SK-N-SH (cell line): ENCODE measurements around the gene CCDC154. TPM values are rescaled to one million over a fixed set of nuclear protein-coding genes. Genes with fewer than 3 reads are reported as not detected.

ENCODE experiments used
- CTCF ChIA-PET: fragments of 300-600, 350-600 bp; formaldehyde crosslinking; extraction: SDS; loops from one replicate; lab custom pipeline; 2021; lab: Yijun Ruan, JAX
- POLR2A ChIA-PET: fragments of 350-600 bp; sonication (Branson Sonifier 250); formaldehyde crosslinking; extraction: SDS; loops from one replicate; lab custom pipeline; 2020; ENCODE audit warnings: antibody characterized with exemption, inconsistent platforms; lab: Yijun Ruan, JAX
- DNase-seq: peaks from one replicate; pipeline ENCODE4 v3.0.0; 2012
- H2AFZ ChIP-seq: fragments of 200-600 bp; sonication (generic); 2 replicates; pipeline ENCODE4 v1.8.1; 2016; ENCODE audit warnings: antibody characterized with exemption, mild to moderate bottlenecking, low read depth
- H3F3A ChIP-seq: fragments of 200-600 bp; sonication (generic); replicated peaks from 2 replicates; pipeline ENCODE3; 2016; ENCODE audit warnings: antibody characterized with exemption, mild to moderate bottlenecking; ENCODE audit not compliant: insufficient read depth
- H3K27ac ChIP-seq, 2 experiments: fragments of 200-500 bp in 1 of 2; fragments of 200-600 bp in 1 of 2; sonication (Bioruptor generic) in 1 of 2; sonication (generic), shearing (Covaris generic) in 1 of 2; 2 replicates each; pipeline versions ENCODE4 v1.5.1 to v1.6.1; 2014 to 2016; ENCODE audit warnings: low read depth in 2 of 2, inconsistent platforms in 1 of 2, low read length in 1 of 2, mild to moderate bottlenecking in 1 of 2, mixed read lengths in 1 of 2
- H3K27me3 ChIP-seq: fragments of 200-600 bp; sonication (generic), shearing (Covaris generic); 2 replicates; pipeline ENCODE4 v1.6.1; 2016; ENCODE audit warnings: mixed run types; ENCODE audit not compliant: insufficient read depth
- H3K36me3 ChIP-seq, 2 experiments: fragments of 200-500 bp in 1 of 2; fragments of 200-600 bp in 1 of 2; sonication (Bioruptor generic) in 1 of 2; sonication (generic) in 1 of 2; replicated peaks in 1 of 2; 2 replicates each; pipeline versions ENCODE3 to v1.5.1; 2014 to 2016; ENCODE audit warnings: low read length in 1 of 2, mild to moderate bottlenecking in 1 of 2; ENCODE audit not compliant: insufficient read depth in 2 of 2, control insufficient read depth in 1 of 2
- H3K4me1 ChIP-seq, 2 experiments: fragments of 200-500 bp in 1 of 2; fragments of 200-600 bp in 1 of 2; sonication (Bioruptor generic) in 1 of 2; sonication (generic), shearing (Covaris generic) in 1 of 2; 2 replicates each; pipeline versions ENCODE4 v1.5.1 to v1.6.1; 2014 to 2016; ENCODE audit warnings: low read depth in 1 of 2, low read length in 1 of 2, mixed run types in 1 of 2; ENCODE audit not compliant: insufficient read depth in 2 of 2, control insufficient read depth in 1 of 2
- H3K4me2 ChIP-seq: fragments of 200-600 bp; sonication (generic), shearing (Covaris generic); 2 replicates; pipeline ENCODE4 v1.6.1; 2017; ENCODE audit warnings: mixed run types
- H3K4me3 ChIP-seq, 2 experiments: fragments of 200-500 bp in 1 of 2; fragments of 200-600 bp in 1 of 2; sonication (Bioruptor generic) in 1 of 2; sonication (generic), shearing (Covaris generic) in 1 of 2; 2 replicates each; pipeline versions ENCODE4 v1.5.1 to v1.8.1; 2014 to 2016; ENCODE audit warnings: low read depth in 2 of 2, inconsistent platforms in 1 of 2, low read length in 1 of 2, mild to moderate bottlenecking in 1 of 2, mixed read lengths in 1 of 2, moderate library complexity in 1 of 2
- H3K79me2 ChIP-seq: fragments of 200-600 bp; sonication (generic); 2 replicates; pipeline ENCODE4 v1.8.1; 2017; ENCODE audit warnings: mild to moderate bottlenecking; ENCODE audit not compliant: insufficient read depth
- H3K9ac ChIP-seq: fragments of 200-600 bp; sonication (generic); 2 replicates; pipeline ENCODE4 v1.6.1; 2017; ENCODE audit warnings: mixed run types
- H3K9me2 ChIP-seq: fragments of 200-600 bp; sonication (generic); 2 replicates; pipeline ENCODE4 v1.6.1; 2017; ENCODE audit warnings: mixed run types
- H3K9me3 ChIP-seq: fragments of 200-600 bp; sonication (generic); 2 replicates; pipeline ENCODE4 v1.6.1; 2017; ENCODE audit warnings: mixed run types, mild to moderate bottlenecking, moderate library complexity
- H4K20me1 ChIP-seq: fragments of 200-600 bp; sonication (generic); 2 replicates; pipeline ENCODE4 v1.6.1; 2017; ENCODE audit warnings: mild to moderate bottlenecking, mixed run types; ENCODE audit not compliant: insufficient read depth
- CTCF ChIP-seq: fragments of 200-600 bp; sonication (generic); IDR thresholded peaks from 2 replicates; pipeline ENCODE4 v1.6.1; 2017; ENCODE audit warnings: antibody characterized with exemption, mild to moderate bottlenecking, moderate library complexity
- ELF1 ChIP-seq: IDR thresholded peaks from 2 replicates; pipeline ENCODE4 v1.4.0; 2012
- FOSL2 ChIP-seq: IDR thresholded peaks from 2 replicates; pipeline ENCODE4 v1.4.0; 2012; ENCODE audit warnings: low read depth, mild to moderate bottlenecking, moderate library complexity, borderline replicate concordance
- GABPA ChIP-seq: IDR thresholded peaks from 2 replicates; pipeline ENCODE4 v1.4.0; 2012; ENCODE audit warnings: low read depth, mild to moderate bottlenecking
- IRF3 ChIP-seq: fragments of 150-350 bp; IDR thresholded peaks from 2 replicates; pipeline ENCODE4 v1.6.1; 2016; ENCODE audit warnings: mild to moderate bottlenecking, low read depth, low read length
- JUND ChIP-seq: IDR thresholded peaks from 2 replicates; pipeline ENCODE4 v1.4.0; 2012
- MXI1 ChIP-seq: IDR thresholded peaks from 2 replicates; pipeline ENCODE4 v1.6.1; 2012; ENCODE audit warnings: mild to moderate bottlenecking, low read depth, low read length, improper control_type of control experiment
- NFIC ChIP-seq: IDR thresholded peaks from 2 replicates; pipeline ENCODE4 v1.4.0; 2012; ENCODE audit warnings: borderline replicate concordance
- NRF1 ChIP-seq: IDR thresholded peaks from 2 replicates; pipeline ENCODE4 v1.6.1; 2012; ENCODE audit warnings: low read depth, mild to moderate bottlenecking, low read length
- PBX3 ChIP-seq: IDR thresholded peaks from 2 replicates; pipeline ENCODE4; 2012
- RCOR1 ChIP-seq: fragments of 150-350 bp; IDR thresholded peaks from 2 replicates; pipeline ENCODE4 v1.6.1; 2017; ENCODE audit warnings: antibody characterized with exemption, low read length
- RXRA ChIP-seq: IDR thresholded peaks from 2 replicates; pipeline ENCODE4 v1.4.0; 2012; ENCODE audit warnings: low read depth, mild to moderate bottlenecking, borderline replicate concordance
- TEAD4 ChIP-seq: IDR thresholded peaks from 2 replicates; pipeline ENCODE4 v1.4.0; 2012; ENCODE audit warnings: mild to moderate bottlenecking, borderline replicate concordance; ENCODE audit not compliant: insufficient read depth
- WGBS: methylation state at CpG from one replicate; pipeline ENCODE4 v1.1.6; 2017; ENCODE audit warnings: low lambda C conversion rate; 5-methylcytosine and 5-hydroxymethylcytosine counted together
- polyA plus RNA-seq, 3 experiments: library from polyadenylated mRNA; depleted of rRNA; stranded (reverse); fragments of >200 nt; gene quantifications; 2 replicates each; pipeline ENCODE4 v1.2.3, GENCODE V29; 2012

The CCDC154 gene
- polyA plus RNA-seq, 1 of the 3 experiments (the other 2 are of a cell fraction): 0.35 TPM

- Histone ChIP-seq H3K27me3 (no peaks in the 10 kb centered on the region), H3K79me2 (no peaks in the 10 kb centered on the region), H3F3A (no peaks in the 10 kb centered on the region), H3K4me2 (no peak overlapping the region), H3K9me2 (no peaks in the 10 kb centered on the region), H3K4me3 (no peak overlapping the region), H3K9ac (no peak overlapping the region), H2AFZ (no peak overlapping the region), H3K4me1 (no peaks in the 10 kb centered on the region), H3K36me3 (peaks cover 0 to 39% of the 10 kb centered on the region in 2 experiments), H4K20me1 (no peaks in the 10 kb centered on the region), H3K27ac (no peak overlapping the region), H3K9me3 (no peaks in the 10 kb centered on the region)
- TF ChIP-seq RXRA: no peak
- no peak for TF ChIP-seq FOSL2
- TF ChIP-seq TEAD4: no peak
- no peak for TF ChIP-seq ELF1
- no peak for TF ChIP-seq JUND
- TF ChIP-seq PBX3: no peak
- TF ChIP-seq IRF3: no peak
- no peak for TF ChIP-seq RCOR1
- no peak for TF ChIP-seq NRF1
- no peak for TF ChIP-seq NFIC
- ChIA-PET CTCF (no interaction called here), POLR2A (no interaction called here)
- DNase-seq: no peak
- WGBS: 94% methylated on average over 14 of the region's 34 CpGs
These were observed 7.5 kb upstream of the CCDC154 start for GRCh38 chr16:1451702-1452392.

- no peak for DNase-seq
- Histone ChIP-seq H3K4me2 (no peak overlapping the region), H3K27ac (no peak overlapping the region), H3K9me3 (no peaks in the 10 kb centered on the region), H3K4me3 (no peak overlapping the region), H3K36me3 (peaks cover 0 to 38% of the 10 kb centered on the region in 2 experiments), H3K9me2 (no peaks in the 10 kb centered on the region), H3F3A (no peaks in the 10 kb centered on the region), H3K79me2 (no peaks in the 10 kb centered on the region), H4K20me1 (no peaks in the 10 kb centered on the region), H2AFZ (no peak overlapping the region), H3K9ac (no peak overlapping the region), H3K4me1 (no peaks in the 10 kb centered on the region), H3K27me3 (no peaks in the 10 kb centered on the region)
- ChIA-PET POLR2A (no interaction called here), CTCF (no interaction called here)
- WGBS: 97% methylated on average over 10 of the region's 21 CpGs
- no peak for TF ChIP-seq GABPA
- TF ChIP-seq MXI1: no peak
- no peak for TF ChIP-seq JUND
- TF ChIP-seq CTCF: no peak
- no peak for TF ChIP-seq NFIC
These were observed 6.5 kb upstream of the CCDC154 start for GRCh38 chr16:1450841-1451240.
